ENCODE measurements around the gene HECTD2.
"Not testable (repeated sequence)": the region's sequence is repeated elsewhere in the genome, so short reads cannot be mapped to it uniquely, and the experiment has no call there.

DNA sequence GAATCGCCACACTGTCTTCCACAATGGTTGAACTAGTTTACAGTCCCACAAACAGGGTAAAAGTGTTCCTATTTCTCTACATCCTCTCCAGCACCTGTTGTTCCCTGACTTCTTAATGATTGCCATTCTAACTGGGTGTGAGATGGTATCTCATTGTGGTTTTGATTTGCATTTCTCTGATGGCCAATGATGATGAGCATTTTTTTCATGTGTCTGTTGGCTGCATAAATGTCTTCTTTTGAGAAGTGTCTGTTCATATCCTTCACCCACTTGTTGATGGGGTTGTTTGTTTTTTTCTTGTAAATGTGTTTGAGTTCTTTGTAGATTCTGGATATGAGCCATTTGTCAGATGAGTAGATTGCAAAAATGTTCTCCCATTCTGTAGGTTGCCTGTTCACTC is 45.0 kb downstream of the HECTD2 start:
- TF ChIP-seq, protein P1, sequence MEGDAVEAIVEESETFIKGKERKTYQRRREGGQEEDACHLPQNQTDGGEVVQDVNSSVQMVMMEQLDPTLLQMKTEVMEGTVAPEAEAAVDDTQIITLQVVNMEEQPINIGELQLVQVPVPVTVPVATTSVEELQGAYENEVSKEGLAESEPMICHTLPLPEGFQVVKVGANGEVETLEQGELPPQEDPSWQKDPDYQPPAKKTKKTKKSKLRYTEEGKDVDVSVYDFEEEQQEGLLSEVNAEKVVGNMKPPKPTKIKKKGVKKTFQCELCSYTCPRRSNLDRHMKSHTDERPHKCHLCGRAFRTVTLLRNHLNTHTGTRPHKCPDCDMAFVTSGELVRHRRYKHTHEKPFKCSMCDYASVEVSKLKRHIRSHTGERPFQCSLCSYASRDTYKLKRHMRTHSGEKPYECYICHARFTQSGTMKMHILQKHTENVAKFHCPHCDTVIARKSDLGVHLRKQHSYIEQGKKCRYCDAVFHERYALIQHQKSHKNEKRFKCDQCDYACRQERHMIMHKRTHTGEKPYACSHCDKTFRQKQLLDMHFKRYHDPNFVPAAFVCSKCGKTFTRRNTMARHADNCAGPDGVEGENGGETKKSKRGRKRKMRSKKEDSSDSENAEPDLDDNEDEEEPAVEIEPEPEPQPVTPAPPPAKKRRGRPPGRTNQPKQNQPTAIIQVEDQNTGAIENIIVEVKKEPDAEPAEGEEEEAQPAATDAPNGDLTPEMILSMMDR (IDR thresholded peaks at IDR 0.05; ENCODE audit: low read depth, low read length) = not testable (repeated sequence)
- not testable (repeated sequence) for TF ChIP-seq EZH2phosphoT487 (IDR thresholded peaks at IDR 0.05; ENCODE audit: low read depth)
